Thoracic aorta (tissue), 2 donors: ENCODE data around the gene PPM1H. TPM values are rescaled to one million over a fixed set of nuclear protein-coding genes. Genes with fewer than 3 reads are reported as not detected.

Experiments used
- ATAC-seq: fragments of 150-250 bp; one replicate; pipeline ENCODE4 v1.8.0; 2017; ENCODE audit warnings: low read depth; ENCODE audit not compliant: insufficient number of reproducible peaks, low FRiP score
- DNase-seq: peaks from one replicate; pipeline ENCODE4 v3.0.0-alpha.2; 2020; ENCODE audit warnings: low spot score
- H3K27ac ChIP-seq, 2 donors: fragments of 200-600 bp; sonication (generic); 1 replicate in 1 of 2; 2 replicates in 1 of 2; pipeline ENCODE4 v1.5.1; 2016; ENCODE audit warnings: mild to moderate bottlenecking in 2 of 2, moderate library complexity in 2 of 2
- H3K27me3 ChIP-seq: fragments of 200-600 bp; sonication (generic); replicated peaks from 2 replicates; pipeline ENCODE4 v1.6.0; 2016; ENCODE audit warnings: mild to moderate bottlenecking; ENCODE audit not compliant: insufficient read depth
- H3K36me3 ChIP-seq: fragments of 200-600 bp; sonication (generic); one replicate; pipeline ENCODE4 v1.5.1; 2016
- H3K4me1 ChIP-seq, 2 donors: fragments of 200-600 bp; sonication (generic); 1 replicate in 1 of 2; 2 replicates in 1 of 2; pipeline versions ENCODE4 v1.5.1 to v1.6.0; 2016; ENCODE audit warnings: low read depth in 2 of 2, mild to moderate bottlenecking in 1 of 2; ENCODE audit not compliant: control insufficient read depth in 1 of 2
- H3K4me3 ChIP-seq: fragments of 200-600 bp; sonication (generic); 2 replicates; pipeline ENCODE4 v1.5.1; 2016; ENCODE audit warnings: mild to moderate bottlenecking
- H3K9me3 ChIP-seq: fragments of 200-600 bp; sonication (generic); 2 replicates; pipeline ENCODE4 v1.5.1; 2016
- total RNA-seq, 2 donors: library from RNA; depleted of rRNA; stranded (reverse); fragments of >200 nt; gene quantifications; one replicate each; pipeline versions ENCODE4 v1.1.0 to v1.2.3, GENCODE V29; 2016
- TF ChIP-seq, protein P1 (sequence below): fragments of 200-600 bp; sonication (generic); IDR thresholded peaks from one replicate; pipeline ENCODE4 v1.5.1; 2019; ENCODE audit warnings: antibody characterized with exemption

Gene PPM1H
- total RNA-seq, 2 donors from 2014 or later = 9.1 to 10.3 TPM

DNA sequence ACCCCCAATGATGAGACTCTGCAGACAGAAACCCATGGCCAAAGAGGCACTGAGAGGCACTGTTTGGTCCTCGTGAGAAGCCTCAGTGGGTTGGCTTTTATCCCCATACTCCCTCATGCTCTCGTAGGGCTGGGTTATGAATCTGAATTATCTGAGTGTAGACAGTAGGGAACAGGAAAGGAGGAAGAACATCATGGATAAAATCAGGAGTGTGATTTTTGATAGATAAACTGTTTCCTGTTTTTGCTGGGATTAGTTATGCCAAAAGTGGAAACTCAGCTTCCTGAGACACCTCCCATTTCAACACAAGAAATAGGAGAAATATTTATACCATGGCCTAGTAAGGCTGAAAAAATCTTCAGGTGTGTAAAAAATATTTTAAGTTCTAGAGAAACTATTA, 177.9 kb downstream of the PPM1H start:
- no peak for ATAC-seq
- Histone ChIP-seq H3K4me1 (peaks cover 0 to 4% of the 10 kb centered on the region in 2 donors), H3K36me3 (no peaks in the 10 kb centered on the region), H3K9me3 (no peaks in the 10 kb centered on the region), H3K27me3 (no peaks in the 10 kb centered on the region), H3K4me3 (no peak overlapping the region), H3K27ac (no peak overlapping the region)
- DNase-seq = no peak
- TF ChIP-seq, protein P1, sequence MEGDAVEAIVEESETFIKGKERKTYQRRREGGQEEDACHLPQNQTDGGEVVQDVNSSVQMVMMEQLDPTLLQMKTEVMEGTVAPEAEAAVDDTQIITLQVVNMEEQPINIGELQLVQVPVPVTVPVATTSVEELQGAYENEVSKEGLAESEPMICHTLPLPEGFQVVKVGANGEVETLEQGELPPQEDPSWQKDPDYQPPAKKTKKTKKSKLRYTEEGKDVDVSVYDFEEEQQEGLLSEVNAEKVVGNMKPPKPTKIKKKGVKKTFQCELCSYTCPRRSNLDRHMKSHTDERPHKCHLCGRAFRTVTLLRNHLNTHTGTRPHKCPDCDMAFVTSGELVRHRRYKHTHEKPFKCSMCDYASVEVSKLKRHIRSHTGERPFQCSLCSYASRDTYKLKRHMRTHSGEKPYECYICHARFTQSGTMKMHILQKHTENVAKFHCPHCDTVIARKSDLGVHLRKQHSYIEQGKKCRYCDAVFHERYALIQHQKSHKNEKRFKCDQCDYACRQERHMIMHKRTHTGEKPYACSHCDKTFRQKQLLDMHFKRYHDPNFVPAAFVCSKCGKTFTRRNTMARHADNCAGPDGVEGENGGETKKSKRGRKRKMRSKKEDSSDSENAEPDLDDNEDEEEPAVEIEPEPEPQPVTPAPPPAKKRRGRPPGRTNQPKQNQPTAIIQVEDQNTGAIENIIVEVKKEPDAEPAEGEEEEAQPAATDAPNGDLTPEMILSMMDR = no peak

DNA sequence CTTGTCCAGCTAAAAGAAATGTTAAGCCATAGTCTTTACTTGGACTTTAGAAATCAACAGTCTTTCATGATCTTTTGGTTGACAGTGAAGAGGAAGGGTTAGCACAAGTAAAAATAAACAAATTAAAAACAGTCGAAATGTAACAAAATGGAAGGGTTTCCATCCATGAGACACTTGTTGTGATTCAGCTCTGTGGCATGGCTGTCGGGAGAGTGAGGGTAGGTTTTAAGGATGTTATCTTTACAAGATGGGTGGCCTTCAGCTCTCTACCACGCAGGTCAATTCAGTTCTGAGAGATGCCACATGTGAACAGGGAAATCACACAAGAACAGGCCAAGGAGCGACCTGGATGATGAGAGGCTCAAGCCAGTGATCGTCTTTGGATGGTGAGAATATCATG, 180.2 kb downstream of the PPM1H start:
- Histone ChIP-seq H3K4me1 (no peaks in the 10 kb centered on the region), H3K4me3 (no peak overlapping the region), H3K27me3 (no peaks in the 10 kb centered on the region), H3K9me3 (no peaks in the 10 kb centered on the region), H3K36me3 (no peaks in the 10 kb centered on the region), H3K27ac (no peak overlapping the region)
- DNase-seq (no peak), ATAC-seq (no peak)
- TF ChIP-seq, protein P1 = no peak

DNA sequence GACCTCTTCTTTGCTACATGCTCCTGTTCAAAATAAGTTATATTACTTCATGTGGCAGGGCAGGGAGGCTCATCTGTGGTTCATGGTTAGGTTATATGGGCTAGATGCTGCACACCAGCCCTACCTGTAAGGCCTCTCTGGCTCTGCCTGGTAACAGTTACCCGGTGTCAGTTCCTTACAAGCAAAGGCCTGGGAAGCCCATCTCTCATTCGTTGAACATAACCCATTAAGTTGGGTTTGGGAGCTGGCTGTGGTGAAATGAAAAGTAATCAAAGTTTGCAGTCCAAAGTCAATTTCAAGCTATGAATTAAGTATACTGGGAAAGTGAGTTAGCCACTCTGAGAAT, 183.2 kb downstream of the PPM1H start:
- Histone ChIP-seq H3K36me3 (no peaks in the 10 kb centered on the region), H3K9me3 (no peaks in the 10 kb centered on the region), H3K27me3 (no peaks in the 10 kb centered on the region), H3K4me1 (no peaks in the 10 kb centered on the region), H3K4me3 (no peak overlapping the region), H3K27ac (no peak overlapping the region)
- TF ChIP-seq, protein P1 = no peak
- DNase-seq (no peak), ATAC-seq (no peak)

DNA sequence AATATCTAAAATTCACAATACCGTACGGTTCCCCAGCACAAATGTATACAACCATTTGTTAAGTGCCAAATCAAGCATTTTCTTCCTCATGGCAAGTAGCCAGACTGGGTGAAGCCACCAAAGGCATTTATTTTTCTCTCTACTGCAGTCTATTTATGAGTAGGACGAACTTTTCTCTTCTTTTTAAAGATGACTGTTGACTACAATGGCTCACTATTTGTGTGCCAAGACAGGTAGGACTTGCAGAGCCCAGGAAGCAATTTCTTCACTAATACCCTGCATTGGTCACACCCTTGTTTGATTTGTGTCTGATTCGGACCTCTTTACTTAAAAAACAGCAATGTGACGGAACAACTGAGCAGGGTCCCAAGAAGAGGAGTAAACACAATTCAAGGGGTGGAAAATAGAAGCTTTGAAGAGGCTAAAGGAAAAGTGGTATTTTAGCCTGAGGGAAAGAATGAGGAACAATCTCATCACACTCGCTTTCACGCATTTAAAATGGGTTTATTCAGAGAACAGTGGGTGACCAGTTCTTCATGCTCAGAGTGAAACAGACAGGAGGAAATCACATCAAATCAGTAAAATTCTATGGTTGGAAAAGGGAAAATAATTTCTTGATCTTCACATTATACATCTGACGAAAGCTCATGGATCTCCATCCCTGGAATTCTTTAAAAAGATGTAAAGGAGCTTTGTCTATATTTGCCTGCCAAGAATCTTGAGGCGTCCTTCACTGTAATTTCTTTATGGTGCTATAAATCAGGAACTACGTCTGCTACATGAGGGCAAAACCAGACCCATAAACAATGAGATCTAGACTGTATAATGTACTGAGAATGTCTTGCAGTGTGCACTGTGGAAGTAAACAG, 183.8 kb downstream of the PPM1H start:
- TF ChIP-seq, protein P1 = no peak
- Histone ChIP-seq H3K9me3 (no peaks in the 10 kb centered on the region), H3K27me3 (no peaks in the 10 kb centered on the region), H3K27ac (no peak overlapping the region), H3K4me1 (no peaks in the 10 kb centered on the region), H3K4me3 (no peak overlapping the region), H3K36me3 (no peaks in the 10 kb centered on the region)
- no peak for DNase-seq
- ATAC-seq = no peak

DNA sequence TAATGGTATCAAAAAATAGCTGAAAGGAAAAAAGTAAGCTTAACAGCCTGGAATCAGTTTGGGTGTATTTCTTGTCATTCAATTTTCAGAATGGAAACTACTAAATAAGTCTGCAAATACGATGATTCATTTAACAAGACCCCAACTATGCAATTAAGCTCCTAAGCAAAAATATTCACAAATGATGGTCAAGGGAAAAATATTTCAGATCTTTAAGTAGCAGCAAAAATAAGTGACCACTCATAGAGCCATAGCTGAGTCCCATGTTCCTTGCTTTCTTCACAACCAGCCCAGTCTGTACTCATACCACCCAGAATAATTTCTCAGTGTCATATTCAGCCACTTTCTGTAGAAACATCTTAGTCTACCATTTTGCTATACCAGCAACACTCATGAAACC, 185.4 kb downstream of the PPM1H start:
- ATAC-seq (no peak), DNase-seq (no peak)
- no peak overlapping the region for H3K4me3 ChIP-seq
- no peaks in the 10 kb centered on the region for H3K36me3 ChIP-seq
- TF ChIP-seq, protein P1 = no peak
- no peaks in the 10 kb centered on the region for H3K9me3 ChIP-seq
- no peaks in the 10 kb centered on the region for H3K27me3 ChIP-seq
- peaks cover 0 to 2% of the 10 kb centered on the region in 2 donors for H3K4me1 ChIP-seq
- H3K27ac ChIP-seq = no peak overlapping the region
